ENCODE data around the gene TMEM80.
"Not testable (repeated sequence)": the region's sequence is repeated elsewhere in the genome, so short reads cannot be mapped to it uniquely, and the experiment has no call there.

TMEM80 gene

DNA sequence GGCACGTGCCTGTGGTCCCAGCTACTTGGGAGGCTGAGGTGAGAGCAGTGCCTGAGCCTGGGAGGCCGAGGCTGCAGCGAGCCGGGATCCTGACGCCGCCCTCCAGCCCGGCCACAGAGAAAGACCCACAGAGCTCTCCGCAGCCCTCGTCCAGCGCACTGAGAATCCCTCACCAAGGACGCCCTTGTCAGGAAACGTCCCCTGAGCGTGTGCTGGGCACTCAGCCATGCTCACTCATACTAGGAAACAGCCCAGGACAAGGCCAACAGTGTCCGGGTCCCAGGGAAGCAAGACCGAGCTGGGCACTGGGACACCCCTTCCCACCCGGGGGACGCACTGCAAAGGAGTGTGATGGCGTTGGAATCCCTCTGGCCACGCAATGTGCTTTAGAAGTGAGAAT is 15.1 kb upstream of the TMEM80 start:
- no peak for DNase-seq

DNA sequence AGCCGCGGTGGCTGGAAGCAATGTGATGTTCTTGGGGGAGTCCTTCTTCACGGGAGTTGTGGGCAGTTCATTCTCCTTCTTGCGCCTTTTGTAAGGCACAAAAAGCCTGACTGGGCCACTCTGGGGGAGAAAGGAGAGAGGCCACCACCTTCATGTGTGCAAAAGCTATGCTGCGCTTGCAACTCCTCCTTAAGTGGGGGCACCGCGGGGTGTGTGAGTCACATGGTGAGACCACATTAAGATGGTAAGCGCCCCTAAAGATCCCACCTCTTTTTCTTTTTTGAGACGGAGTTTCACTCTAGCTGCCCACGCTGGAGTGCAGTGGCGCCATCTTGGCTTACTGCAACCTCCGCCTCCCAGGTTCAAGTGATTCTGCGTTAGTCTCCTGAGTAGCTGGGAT is 14.6 kb upstream of the TMEM80 start:
- peak; percentile 69 for DNase-seq

DNA sequence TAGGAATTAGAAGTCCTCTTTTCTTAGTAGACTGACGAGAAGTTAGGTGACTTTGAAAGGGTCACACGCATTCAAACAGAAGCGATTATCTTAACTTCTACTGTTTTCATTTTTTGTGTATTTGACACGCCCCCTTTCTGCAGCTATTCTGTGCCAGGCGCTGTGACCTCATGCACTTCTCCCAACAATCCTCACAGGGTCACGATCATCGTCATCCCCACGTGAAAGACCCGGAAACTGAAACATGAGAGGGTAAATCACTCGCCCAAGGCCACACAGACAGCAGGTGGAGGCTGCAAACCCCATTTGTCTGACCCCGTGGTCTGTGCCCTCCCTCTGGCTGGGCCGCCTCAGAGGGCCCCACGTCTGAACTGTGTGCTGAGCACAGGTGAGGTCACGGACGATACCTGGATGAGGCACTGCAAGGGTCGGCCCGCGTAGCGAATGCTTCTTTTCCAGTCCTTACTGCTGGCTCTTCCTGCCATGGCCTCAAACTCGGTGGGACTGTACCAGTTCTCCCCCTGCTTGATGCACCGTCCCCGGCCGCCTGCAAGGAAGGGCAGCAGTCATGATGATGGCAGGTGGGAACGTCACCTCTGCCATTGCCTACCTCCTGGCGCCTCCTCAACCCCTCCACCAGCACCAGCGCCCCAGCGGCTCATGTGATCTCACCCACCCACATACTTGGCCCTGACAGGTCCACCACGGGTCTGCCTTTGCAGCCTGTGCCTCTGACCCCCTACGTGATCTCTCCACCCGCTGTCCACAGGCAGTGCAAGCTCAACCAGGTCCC is 9.0 kb upstream of the TMEM80 start:
- no peak for DNase-seq

DNA sequence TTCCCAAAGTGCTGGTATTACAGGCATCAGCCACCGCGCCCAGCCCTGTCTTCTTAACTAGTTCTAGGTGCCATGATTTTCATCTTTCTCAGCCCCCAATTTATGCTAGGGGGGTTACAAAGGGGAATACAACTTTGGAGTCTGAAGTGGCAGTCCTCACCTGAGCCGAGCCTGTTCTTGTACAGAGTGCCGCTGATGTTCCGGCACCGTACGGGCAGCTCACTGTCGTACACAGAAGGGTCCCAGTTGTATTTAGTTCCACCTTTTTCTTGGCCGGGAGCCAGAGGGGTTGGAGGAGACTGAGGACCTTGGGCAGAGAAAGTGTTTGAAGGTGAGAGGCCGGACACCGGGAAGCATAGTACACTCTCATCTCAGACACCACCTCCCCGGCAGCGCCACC is 7.9 kb upstream of the TMEM80 start:
- DNase-seq, result no peak

DNA sequence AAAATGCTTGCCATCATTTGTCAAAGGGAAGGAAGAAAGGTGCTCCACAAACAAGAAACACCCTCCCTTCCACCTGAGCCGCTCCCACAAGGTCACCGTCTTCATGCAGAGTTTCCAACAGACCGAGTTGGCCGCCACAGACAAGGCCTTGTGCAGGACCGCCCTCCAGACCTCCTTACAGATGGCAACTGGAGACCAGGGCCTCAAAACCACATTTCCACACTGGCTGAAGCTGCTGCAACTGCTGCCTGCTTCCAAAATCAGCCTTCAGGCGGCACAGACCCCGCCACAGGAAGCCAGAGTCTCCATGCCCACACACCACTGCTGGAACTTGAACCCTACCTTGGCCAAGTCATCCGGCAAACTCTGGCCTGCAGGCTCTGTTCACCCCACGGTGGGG is 6.9 kb upstream of the TMEM80 start:
- no peak for DNase-seq

DNA sequence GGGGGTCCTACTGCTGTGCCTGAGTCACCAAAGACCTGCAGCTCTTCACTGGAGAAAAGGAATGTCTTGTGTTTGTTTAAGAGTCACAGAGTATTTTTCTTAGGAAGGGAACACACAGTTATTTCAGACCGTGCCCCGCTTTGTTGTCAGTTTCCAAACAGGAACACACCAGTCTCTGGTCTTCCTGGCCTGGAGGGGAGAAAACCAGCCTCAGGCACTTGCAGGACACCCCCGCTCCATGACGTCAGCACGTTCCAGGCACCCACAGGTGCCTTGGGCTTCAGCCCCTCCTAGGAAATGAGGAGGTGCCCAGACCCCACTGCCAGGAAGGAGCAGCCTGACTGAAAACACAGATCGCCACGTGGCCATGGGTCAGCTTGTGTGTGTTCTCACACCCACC is 6.0 kb upstream of the TMEM80 start:
- no peak for DNase-seq

DNA sequence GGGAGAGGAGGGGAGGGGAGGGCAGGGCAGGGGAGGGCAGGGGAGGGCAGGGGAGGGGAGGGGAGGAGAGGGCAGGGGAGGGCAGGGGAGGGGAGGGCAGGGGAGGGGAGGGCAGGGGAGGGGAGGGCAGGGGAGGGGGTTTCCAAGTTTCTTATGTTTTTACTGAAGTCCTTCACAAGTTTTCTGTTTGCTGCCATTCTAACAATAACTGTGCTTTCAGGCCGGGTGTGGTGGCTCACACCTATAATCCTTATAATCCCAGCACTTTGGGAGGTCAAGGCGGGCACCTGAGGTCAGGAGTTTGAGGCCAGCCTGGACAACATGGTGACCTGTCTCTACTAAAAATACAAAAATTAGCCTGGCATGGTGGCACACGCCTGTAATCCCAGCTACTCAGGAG is 5.4 kb upstream of the TMEM80 start:
- not testable (repeated sequence) for DNase-seq

DNA sequence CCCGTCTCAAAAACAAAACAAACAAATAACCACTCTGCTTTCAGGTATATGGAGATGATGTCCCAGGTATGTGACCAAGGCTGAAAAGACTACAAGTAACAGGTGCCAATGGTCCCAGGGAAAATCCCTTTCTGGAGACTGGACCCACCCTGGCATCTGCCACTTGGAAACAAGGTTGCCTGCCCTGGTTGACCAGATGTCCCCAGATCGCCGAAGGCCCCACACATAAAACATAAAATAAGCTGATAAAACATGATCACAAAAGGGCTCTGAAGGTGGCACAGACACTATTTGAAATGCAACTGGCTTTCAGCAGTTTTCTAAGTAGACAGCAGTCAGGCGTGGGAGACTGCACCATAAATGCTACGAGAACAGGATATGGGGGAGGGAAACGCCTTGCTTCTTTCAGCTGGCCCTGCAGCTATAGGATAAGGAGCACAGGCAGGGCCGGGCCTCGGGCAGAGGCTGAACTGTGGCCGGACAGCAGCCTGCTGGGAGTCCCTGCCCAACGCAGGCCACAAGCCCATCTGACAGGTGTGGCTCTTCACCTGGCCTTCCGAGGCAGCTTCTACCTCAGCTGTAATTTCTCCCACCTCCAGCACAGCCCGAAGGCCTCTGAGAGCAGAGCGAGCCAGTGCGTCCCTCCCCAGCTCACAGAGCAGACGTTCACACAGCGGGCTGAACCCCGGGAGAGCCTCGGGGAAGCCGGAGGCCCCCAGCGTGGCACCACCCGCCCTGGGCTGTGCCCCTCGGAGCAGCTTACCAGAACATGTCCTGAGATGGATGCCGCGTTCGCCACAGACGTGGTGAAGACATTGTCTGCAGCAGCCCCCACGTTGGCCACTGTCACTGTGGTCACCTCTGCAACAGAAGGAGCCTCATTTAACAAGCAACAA is 4.6 kb upstream of the TMEM80 start:
- DNase-seq, result no peak

DNA sequence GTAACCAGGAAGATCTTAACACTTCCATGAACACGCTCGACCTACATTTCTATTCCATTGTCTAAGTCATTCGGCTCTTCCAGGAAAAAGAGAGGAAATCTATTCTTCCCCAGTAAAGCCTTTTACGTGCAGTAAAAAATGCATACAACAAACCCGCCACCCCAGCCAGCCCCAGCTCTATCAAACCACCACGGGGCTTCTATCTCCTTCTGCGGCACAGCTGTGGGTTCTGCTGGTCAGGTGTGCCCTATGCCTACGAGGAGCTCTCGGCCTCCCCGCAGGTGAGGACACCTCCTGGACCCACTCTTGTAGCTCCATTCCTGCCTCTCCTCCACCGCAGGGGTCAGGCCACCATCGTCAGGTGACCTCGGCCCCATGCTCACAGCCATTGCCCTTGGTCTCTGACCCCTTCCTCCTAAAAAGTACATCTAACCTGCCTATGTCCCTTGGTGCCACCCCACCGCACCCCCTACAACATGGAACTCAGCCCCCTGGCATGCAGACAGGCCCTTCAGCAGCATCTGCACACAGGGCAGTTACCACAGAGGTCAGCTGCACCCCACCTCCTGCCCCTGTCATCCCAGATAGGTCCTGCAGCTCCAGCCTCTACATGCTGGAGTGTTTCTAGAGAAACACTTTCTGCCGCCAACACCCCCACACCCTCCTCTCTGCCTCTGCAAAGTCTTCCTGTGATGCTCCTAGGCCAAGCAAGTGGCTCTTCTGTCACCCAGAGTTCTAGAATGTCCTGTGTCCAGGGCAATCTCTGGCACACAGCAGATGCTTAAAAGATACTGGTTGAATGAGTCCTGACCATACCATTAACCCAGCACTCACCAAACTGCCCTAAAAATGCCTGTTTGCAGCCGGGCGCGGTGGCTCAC is 3.7 kb upstream of the TMEM80 start:
- no peak for DNase-seq

DNA sequence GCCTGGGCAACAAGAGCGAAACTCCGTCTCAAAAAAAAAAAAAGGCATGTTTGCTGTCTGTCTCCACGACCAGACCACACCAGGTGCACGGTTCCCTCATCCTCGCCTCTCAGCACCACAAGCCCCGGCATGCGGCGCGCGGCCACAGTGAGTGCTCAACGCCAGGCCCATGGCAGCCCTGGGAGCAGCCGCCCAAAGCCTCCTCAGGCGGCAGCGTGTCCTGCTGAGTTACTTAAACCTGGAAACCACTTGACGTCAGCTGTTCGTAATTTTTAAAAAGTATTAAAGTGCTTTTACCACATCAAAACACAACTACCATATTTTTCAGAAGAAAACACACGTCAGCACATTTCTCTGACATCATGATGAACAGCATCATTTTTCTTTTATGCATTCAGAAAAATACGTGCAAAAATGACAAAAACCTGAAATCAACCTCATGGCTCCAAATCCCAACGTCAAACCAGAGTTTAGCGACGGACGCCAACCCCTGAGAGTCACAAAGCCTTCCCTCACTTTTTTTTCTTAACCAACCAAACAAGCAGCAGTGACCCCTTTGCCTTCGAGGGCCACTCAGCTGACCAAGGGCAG is 2.7 kb upstream of the TMEM80 start:
- peak; percentile 60 for DNase-seq

DNA sequence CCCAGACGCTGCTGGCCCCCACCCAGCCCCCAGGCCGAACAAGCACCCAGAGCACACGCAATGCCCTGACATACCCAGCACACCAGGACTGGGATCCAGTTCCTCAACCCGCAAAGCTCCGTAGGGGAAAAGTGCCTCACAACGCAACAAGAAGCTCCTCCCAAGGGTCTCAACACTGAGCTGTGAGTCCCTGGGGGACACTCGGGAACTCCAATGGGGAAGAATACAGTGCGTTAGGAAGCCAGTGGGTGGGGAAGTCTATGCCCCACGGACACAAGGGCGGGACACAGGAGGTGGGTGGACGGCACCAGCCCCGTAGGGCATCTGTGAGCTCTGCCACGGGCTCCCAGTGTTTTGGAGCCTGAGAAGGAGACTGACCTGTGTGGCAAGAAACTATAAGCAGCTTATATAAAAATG is 2.2 kb upstream of the TMEM80 start:
- DNase-seq, result peak; percentile 55

DNA sequence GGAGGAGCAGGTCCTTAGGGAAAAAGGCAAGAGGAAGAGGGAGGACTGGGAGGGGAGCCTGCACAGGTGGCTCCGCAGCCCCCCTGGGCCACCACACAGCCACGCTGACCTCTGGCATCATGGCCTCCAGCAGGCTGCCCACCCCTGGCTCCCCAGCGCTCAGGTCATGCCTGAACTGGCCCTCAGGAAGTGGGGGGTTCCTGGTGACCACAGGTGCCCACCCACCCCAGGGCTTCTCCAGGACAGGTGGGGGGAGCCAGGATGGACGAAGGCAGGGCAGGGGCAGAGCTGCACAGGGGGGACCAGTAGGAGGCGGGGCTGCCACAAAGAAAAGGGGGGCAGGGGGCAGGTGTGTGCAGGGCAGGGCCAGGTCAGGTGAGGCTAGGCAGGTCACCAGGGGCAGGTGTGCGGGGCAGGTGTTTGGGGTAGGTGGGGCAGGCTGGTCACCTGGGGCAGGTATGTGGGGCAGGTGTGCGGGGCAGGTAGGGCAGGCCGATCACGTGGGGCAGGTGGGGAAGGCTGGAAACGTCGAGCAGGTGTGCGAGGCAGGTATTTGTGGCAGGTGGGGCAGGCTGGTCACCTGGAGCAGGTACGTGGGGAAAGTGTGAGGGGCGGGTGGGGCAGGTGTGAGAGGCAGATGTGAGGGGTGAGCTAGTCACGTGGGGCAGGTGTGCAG is 1.6 kb upstream of the TMEM80 start:
- DNase-seq, result peak; percentile 53

DNA sequence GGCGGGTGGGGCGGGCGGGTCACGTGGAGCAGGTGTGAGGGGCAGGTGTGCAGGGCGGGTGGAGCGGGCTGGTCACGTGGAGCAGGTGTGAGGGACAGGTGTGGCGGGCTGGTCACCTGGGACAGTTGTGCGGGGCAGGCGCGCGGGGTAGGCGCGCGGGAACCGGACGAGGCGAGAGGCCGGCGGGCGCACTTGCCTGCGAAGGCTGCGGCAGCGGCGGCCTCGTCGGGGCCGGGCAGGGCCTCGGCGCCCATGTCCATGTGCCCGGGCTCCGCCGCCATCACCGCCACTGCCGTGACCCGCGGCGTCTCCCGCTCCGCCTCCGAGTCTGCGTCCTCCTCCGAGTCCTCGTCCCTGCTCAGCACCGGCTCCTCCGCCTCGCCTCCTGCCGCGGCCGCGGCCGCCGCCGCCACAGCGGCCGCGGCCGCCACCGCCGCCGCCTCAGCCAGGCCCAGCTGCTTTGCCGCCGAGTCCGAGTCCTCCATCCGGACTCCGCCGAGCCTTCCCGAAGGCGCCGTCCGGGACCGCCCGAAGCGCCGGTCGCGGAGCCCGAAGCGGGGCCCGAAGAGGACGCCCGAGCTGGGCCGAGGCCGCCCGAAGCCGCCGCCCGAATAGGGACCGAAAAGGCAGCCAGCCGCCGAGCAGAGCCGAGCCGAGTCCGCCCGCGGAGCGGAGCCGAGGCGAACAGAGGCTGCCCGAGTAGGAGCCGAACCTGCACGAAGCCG is 891 bp upstream of the TMEM80 start, which contains the start of gene DEAF1:
Gene DEAF1, minus strand, starts transcription at position 660 of the 725 bp plus-strand sequence. Its CDS starts 175 bp downstream, at position 485.
- peak; percentile 99 for DNase-seq

DNA sequence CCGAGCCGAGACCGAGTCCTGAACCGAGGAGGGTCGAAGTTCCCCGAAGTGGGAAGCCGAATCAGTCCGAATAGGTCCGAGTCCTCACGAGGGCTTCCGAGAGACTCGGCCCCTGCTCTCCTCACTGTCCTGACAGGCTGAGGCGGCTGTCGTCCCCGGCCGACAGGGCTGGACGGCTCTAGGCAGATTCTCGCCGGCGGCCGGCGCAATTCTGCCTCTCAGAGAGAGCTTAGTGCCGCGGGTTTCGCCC is 403 bp upstream of the TMEM80 start:
- no peak for DNase-seq

DNA sequence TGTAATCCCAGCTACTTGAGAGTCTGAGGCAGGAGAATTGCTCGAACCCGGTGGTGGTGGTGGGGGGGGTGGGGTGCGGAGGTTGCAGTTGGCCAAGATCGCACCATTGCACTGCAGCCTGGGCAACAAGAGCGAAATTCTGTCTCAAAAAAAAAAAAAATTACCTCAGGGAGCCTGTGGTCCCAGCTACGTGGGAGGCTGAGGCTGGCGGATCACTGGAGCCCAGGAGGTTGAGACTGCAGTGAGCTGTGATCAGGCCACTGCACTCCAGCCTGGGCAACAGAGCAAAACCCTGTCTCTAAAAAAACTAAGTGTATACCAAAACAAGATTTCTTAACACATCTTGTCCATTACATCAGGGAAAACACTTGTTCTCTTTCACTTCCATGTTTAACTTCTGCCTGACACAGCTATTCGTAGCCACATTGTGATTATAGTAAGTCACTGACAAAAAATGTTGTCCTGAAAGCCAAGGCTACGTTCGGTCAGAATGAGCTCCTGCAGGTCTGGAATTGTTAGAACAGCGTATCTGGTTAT is 1.4 kb downstream of the TMEM80 start:
- no peak for DNase-seq

DNA sequence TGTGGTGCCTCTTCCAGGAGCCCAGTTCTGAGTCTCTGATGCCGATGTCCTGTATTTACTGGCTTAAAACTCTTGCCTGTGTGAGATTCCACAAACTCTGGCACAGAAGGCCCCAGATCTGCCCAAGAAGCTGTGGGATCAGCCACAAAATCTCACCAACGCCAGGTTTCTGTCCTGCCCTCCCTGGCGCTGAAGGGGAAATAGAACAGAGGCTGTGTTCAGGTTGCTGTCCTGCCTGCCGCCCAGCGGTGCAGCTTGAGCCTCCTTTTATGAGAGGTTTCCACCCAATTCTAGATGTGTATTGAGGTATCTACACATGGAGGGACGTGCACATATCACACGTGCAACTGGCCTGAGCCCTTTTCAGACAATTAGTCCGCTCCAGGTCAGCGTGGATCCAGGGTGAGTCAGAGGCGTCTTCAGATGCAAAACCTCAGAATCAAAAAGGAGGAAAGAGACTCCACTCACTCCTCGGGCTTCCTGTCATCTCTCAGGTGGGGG is 2.2 kb downstream of the TMEM80 start:
- DNase-seq, result no peak

DNA sequence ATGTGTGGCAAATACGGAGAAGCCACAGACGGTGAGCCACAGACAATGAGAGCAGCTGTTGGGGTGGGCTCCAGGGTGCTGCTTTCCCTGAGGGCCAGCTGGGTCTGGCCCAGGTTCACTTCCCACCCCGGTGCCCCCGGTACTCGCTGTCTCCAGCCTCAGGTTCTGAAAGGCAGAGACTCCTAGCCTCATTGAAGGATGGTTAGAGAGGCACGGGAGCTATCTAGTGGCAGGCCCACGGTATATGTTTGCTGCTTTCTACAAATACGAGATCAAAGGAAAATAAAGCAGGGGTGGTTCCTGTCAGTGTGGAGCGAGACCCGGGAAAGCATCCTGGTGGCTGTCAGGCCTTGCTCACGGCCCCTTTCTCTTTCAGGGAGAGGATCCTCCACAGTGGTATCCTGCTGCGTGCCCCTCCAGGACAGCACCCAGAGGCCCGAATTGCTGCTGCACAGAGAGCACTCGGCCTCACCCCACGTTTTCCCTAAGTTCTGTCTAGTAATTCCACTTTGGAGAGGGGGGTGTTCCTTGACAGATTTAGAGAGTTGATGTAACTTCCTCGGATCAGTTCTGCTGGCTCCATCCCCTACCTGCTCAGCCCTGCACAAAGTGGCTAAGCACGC is 3.0 kb downstream of the TMEM80 start:
- DNase-seq, result no peak

DNA sequence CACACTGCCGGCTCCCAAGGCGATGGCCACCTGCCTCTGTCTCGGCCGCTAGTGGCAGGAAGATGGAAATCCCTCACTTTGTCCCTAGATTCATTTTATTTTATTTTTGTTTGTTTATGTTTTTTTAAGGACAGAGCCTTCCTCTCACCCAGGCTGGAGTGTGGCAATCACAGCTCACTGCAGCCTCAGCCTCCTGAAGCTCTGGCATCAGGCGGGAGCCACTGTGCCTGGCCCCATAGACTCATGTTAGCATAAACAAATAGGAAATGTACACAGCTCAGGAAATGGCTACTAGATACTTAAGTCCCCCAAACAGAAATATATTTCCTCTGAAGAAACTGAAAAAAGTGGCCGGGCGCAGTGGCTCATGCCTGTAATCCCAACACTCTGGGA is 3.5 kb downstream of the TMEM80 start:
- DNase-seq, result no peak

DNA sequence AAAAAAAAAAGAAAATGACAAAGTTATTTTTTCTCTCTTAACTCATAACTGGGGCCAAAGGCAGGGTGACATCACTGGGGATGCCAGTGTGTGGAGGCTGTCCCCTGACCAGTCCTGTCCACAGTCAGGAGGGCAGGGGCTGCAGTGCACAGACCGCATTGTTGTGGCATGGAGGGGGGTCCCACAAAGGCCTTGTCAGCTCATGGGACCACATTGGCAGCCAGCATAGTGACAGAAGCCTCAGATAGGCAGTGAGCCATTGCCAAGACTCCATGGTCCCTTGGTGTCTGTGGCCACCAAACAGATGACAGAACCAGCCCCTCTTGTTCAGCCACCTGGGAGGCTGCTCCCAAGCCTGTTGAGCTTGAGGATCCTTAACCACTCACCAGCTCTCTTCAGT is 4.1 kb downstream of the TMEM80 start:
- DNase-seq, result no peak

DNA sequence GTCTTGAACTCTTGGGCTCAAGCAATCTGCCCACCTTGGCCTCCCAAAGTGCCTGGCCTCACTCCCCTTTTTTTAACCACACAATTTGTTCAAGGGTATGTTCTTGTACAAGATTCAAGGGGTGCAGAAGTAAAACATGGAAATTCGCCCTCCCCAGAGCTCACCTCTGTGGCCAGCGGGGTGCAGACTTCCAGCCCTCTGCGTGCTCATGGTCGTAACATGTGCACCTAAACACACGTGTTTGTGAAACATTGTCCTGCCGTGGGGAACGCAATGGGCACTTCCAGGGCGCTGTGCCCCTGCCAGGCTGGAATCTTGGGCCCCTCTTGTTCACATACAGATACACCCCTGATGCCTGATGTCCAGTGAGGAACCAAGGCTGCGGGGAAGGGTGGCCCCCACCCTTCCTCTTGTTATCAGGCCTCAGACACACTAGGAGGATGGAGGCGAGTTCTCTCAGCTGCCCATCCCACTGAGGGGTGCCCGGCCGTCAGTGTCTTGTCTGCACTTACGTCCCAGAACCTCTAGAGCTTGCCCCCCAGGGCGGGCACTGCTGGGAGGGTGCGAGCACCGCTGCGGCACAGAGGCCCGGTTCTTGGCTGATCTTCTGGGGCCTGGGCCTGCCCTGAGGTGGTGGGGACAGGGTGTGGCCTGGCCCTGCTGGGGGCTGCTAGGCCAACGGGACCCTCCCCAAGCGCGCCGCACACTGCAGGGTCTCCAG is 6.3 kb downstream of the TMEM80 start:
- no peak for DNase-seq

Data from activated CD8-positive, alpha-beta memory T cell treated with anti-CD3 and anti-CD28 coated beads, Interleukin-2, amount 50 U/mL, for 48 hours (primary cell).